Sciatic nerve (tissue), 2 donors: ENCODE data around the gene EIF4G3. TPM values are rescaled to one million over a fixed set of nuclear protein-coding genes. Genes with fewer than 3 reads are reported as not detected.
"Not testable (repeated sequence)": the region's sequence is repeated elsewhere in the genome, so short reads cannot be mapped to it uniquely, and the experiment has no call there.

Source experiments
- ATAC-seq: fragments of 200-7000 bp; cut with Tn5 transposase; one replicate; pipeline ENCODE4 v1.9.1; 2020; ENCODE audit warnings: mild to moderate bottlenecking, moderate library complexity
- DNase-seq: peaks from one replicate; pipeline ENCODE4 v3.0.0-alpha.2; 2020; ENCODE audit warnings: low spot score
- intact Hi-C: fragments of 100-400 bp; cut with DNase I; formaldehyde crosslinking; loops from one replicate; pipeline ENCODE4 v1.14.2; 2022
- total RNA-seq: library from RNA; stranded (reverse); fragmentation: NEBNext Ultra II Directional; extraction: Animal tissue kit (Norgen Biotek cat#: 25700); gene quantifications from one replicate; pipeline ENCODE4 v1.2.1, GENCODE V29; 2021
- donor health status: DM: no; HTN: no; CAD: no.
- donor health status: DM: no; HTN: no; CAD: no.

The EIF4G3 gene
- total RNA-seq, 1 donor from 2014 or later = 67.7 TPM

- intact Hi-C loops = no loop called here
- DNase-seq (no peak), ATAC-seq (no peak)
These were observed 346.3 kb downstream of the EIF4G3 start for GRCh38 chr1:20830378-20830777.

DNA sequence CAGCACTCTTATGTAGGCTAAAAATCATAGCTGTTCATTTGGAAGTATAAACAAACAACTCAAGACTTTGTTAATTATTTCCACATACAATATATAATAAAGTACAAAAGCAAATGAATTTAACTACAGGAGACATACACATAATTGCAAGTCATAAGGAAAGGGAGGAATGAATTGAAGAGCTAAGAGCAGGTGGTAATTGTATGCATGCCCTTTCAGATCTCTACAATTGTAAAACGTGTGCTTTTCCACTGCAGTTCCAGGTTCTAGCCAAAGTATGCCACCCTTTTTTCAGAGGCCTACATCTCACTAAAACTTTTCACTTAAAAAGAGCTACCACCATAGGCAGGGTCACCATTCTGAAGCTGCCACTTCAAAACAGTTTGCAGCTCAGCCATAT lies 346.8 kb downstream of the EIF4G3 start:
- DNase-seq (no peak), ATAC-seq (no peak)
- intact Hi-C loops = no loop called here

GRCh38 chr1:20829531-20829930 lies 347.2 kb downstream of the EIF4G3 start:
- no peak for ATAC-seq

DNA sequence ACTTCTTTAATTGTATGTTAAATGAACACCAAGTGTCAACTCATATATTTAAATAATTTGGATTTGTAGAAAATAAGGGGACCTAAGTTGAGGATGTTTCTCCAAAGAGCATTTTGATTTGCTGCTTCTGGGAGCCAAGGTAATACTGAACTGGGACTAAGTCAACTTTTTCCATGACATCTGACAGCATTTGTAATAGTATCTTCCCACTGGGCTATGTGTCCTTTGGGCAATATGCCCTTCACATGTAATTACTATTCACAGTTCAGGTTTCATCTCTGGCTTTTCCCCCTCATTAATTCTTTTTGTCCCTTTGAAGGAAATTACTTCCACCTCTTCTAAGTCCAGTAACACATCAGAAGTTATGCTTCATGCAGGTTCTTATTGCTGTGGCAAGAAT lies 352.9 kb downstream of the EIF4G3 start:
- intact Hi-C loops = no loop called here
- ATAC-seq (no peak), DNase-seq (no peak)

More at GRCh38 chr1:20829531-20829930, 347.2 kb downstream of the EIF4G3 start:
- no peak for DNase-seq
- intact Hi-C loops = no loop called here

DNA sequence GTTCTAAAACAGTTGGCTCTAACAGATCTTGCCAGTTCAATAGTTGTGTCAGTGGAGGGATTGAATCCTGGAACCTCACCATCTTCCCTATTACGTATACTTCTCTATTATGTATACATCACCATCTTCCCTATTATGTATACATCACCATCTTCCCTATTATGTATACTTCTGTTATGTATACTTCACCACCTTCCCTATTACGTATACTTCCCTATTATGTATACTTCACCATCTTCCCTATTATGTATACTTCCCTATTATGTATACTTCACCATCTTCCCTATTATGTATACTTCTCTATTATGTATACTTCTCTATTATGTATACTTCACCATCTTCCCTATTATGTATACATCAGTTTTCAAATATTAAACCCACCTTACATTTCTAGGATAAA lies 355.2 kb downstream of the EIF4G3 start:
- DNase-seq (no peak), ATAC-seq (no peak)
- intact Hi-C loops = no loop called here

- no peak for ATAC-seq
- intact Hi-C loops = no loop called here
- no peak for DNase-seq
These were observed 356.9 kb downstream of the EIF4G3 start for GRCh38 chr1:20819818-20820217.

- intact Hi-C loops = no loop called here
- no peak for ATAC-seq
- no peak for DNase-seq
These were observed 362.2 kb downstream of the EIF4G3 start for GRCh38 chr1:20814534-20814871.

DNA sequence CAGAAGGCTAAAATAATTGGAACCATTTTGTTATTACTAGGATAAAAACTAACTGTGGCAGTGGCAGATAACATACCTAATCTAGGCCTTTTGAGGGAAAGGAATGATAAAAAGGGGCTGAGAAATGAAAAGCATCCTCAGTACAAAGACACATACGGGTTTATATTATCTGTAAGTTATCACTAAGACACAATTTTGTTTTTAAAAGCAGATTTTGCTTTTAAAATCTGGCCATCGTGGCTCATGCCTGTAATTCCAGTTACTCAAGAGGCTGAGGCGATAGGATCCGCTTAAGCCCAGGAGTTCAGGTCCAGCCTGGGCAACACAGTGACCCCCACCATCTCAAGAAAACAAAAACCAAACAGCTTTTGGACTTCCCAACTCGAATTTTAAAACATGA lies 364.8 kb downstream of the EIF4G3 start:
- DNase-seq (no peak), ATAC-seq (no peak)
- intact Hi-C loops = no loop called here

DNA sequence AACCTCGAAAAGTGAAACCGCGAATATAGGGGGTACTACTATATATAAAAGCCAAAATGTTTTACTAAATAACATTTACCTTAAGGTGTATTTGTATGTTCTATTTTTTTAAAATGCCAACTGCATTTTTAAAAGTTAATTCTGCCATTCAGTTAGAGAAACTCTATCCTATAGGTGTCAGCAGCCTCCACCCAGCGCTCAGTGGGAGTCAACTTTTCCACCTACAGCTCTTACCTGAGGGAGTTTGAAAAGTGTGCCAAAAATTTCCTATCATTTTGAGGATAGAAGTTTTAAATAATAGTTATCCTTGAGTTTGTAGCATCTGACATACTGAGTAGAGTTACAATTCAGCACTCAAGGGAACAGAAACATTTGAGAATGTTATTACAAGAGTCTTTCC lies 383.5 kb downstream of the EIF4G3 start:
- intact Hi-C loops = no loop called here
- ATAC-seq = no peak
- DNase-seq = no peak

DNA sequence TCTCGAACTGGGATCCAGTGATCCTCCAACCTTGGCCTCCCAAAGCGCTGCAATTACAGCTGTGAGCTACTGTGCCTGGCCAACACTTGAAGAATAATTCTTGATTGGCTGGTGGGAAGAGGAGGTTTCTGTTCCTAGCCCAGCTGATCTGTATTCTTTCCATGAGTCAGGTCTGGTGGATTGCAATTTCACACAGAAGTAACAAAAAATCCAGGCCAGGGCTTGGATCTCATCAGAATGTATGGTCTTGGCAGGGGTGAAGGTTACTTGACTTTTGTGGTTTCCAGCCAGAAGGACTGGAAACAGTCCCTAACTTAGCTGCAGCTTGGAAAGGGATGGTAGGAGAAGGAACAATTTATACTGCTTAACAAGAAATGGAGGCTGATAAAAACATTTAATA lies 384.5 kb downstream of the EIF4G3 start:
- DNase-seq (no peak), ATAC-seq (no peak)
- intact Hi-C loops = no loop called here

GRCh38 chr1:20790785-20791184 lies 385.9 kb downstream of the EIF4G3 start:
- DNase-seq (no peak), ATAC-seq (no peak)
- intact Hi-C loops = no loop called here

- intact Hi-C loops, ATAC-seq, DNase-seq: not testable (repeated sequence)
These were observed 387.1 kb downstream of the EIF4G3 start for GRCh38 chr1:20789598-20789997.

DNA sequence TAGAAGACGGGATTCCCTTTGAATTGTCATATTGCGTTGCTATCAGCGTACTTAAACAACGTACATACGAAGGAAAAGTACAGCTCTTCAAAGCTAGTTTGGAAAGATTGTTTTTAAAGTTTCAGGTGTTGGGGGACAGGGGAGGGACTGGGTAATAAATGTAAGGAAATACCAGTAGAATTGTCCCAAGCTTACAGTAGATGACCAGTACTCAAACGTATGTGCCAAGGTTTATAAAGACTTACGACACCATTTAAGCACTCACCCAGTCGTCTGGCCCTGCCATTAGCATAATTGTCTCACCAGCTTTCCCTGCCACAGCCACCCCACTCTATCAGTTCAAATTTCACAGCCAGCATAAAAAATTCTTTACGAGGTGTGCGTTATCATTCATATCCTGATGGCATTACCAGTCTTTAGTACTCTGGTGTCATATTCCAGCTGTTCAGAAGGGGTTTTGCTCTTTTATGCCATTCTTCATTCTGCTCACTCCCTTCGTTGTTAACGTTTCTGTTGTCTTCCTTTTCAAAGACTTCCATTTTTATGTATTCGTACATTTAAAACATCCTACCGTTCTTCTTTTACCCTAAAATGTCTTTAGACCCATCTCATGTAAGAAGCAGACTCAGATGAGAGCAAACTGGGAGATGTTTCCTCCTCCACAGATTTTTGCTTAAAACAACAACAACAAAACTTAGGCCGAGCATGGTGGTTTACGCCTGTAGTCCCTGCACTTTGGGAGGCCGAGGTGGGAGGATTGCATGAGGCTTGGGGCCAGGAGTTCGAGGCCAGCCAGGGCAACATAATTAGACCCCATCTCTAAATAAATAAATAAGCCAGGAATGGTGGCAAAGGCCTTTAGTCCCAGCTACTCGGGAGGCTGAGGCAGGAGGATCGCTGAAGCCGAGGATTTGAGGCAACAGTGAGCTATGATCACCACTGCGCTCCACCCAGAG lies 388.6 kb downstream of the EIF4G3 start:
- DNase-seq (no peak), ATAC-seq (no peak)
- intact Hi-C loops = no loop called here

- ATAC-seq (peak; percentile 74), DNase-seq (peak; percentile 84)
- intact Hi-C loops = no loop called here
These were observed 389.5 kb downstream of the EIF4G3 start, which contains the start of gene HP1BP3 for GRCh38 chr1:20787029-20787839. TSS of gene HP1BP3 (minus strand) at chr1:20787307. CDS start at chr1:20780440, 6,867 bp downstream.

GRCh38 chr1:20786253-20787028 lies 390.3 kb downstream of the EIF4G3 start:
- peak; percentile 97 for DNase-seq
- intact Hi-C loops = no loop called here
- ATAC-seq = peak; percentile 98

DNA sequence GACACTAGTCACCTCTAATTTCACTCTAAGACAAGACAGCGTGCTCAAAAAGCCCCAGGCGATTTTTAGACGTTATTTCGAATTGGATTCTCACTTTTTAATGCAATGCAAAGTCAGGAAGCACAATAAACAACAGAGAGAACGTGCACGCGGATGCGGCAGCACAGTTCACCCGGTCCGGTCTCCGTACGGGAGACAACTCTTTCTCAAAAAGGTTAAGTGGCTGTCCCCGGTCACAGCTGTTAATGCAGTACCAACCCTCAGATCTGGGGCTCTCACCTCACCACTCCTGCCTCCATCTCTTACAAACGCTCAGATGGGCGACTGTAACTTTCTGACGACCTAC lies 390.8 kb downstream of the EIF4G3 start:
- intact Hi-C loops = no loop called here
- no peak for DNase-seq
- no peak for ATAC-seq

DNA sequence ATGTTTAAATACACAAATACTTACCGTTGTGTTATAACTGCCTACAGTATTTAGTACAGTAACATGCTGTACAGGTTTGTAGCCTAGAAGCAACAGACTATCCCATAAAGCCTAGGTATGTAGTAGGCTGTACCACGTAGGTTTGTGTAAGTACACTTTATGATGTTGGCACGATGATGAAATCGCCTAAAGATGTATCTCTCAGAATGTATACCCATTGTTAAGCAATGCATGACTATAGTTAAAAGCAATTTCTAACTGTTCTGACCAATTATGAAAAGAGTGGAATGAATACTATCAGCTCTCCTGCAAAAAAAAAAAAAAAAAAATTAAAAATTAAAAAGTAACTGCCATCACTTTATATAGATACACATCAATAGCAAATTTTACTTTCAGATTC lies 401.0 kb downstream of the EIF4G3 start:
- DNase-seq (no peak), ATAC-seq (no peak)
- intact Hi-C loops = no loop called here

- intact Hi-C loops = no loop called here
- DNase-seq = no peak
- no peak for ATAC-seq
These were observed 404.9 kb downstream of the EIF4G3 start for GRCh38 chr1:20771780-20772179.

DNA sequence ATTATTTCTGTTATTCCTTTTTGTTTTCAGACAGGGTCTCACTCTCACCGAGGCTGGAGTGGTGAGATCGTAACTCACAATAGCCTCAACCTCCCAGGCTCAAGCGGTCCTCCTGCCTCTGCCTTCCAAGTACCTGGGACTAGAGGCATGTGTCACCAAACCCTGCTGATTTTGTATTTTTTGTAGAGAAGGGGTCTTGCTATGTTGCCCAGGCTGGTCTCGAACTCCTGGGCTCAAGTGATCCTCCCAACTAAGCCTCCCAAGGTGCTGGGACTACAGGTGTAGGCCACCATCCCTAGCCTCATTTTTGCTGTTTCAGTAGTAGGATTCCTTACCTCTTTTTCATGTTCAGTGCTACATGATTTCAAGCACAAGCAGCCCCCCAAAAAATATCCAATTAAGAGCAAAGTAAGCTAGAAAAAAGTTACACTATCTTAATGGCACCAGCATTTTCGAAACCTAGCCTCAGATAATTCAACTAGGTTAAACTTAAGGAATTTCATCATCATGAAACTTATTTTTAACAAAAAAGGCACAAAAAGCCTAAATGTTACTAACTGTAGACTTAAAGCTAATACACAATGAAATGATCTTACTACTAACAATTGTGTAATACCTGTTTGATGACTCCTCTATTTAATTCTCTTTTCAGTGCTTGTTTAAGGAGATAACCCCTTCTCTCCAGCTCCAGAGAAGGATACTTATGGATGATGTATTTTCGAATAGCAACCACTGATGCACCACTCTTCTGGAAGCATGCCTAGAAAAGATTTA lies 406.2 kb downstream of the EIF4G3 start:
- intact Hi-C loops = no loop called here
- no peak for DNase-seq
- ATAC-seq = no peak
